ENCODE data around the gene ITGAE.

The ITGAE gene

DNA sequence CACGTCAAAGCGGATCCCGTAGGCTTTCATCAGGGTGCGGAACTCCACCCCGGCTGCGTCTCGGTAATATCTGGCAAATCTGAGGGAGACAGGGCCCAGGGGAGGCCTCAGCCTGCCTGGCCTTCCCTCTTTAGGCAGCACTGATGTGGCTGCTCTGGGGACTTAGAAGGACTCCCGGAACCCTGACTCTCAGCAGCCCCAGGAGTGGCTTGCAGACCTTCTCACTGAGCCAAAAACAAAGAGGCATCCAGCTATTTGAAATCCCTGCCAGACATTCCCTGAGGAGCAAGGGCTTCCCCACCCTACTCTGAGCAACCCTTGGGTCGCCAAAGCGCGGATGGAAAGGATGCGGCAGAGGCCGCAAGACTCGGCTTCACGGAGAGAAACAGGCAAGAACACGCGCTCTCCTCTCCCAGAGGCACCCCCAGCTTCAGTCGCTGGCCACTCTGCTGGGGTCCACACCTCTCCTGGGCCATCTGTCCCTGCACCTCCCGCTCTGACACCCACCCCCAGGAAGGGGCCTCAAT lies 112.9 kb downstream of the ITGAE start:
- H3K4me3 ChIP-seq (ENCODE audit: low read depth, low read length): no peak overlapping the region
- TF ChIP-seq, protein P1, sequence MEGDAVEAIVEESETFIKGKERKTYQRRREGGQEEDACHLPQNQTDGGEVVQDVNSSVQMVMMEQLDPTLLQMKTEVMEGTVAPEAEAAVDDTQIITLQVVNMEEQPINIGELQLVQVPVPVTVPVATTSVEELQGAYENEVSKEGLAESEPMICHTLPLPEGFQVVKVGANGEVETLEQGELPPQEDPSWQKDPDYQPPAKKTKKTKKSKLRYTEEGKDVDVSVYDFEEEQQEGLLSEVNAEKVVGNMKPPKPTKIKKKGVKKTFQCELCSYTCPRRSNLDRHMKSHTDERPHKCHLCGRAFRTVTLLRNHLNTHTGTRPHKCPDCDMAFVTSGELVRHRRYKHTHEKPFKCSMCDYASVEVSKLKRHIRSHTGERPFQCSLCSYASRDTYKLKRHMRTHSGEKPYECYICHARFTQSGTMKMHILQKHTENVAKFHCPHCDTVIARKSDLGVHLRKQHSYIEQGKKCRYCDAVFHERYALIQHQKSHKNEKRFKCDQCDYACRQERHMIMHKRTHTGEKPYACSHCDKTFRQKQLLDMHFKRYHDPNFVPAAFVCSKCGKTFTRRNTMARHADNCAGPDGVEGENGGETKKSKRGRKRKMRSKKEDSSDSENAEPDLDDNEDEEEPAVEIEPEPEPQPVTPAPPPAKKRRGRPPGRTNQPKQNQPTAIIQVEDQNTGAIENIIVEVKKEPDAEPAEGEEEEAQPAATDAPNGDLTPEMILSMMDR (IDR thresholded peaks at IDR 0.05; ENCODE audit: borderline replicate concordance, insufficient read depth, low read depth, low read length): no peak

DNA sequence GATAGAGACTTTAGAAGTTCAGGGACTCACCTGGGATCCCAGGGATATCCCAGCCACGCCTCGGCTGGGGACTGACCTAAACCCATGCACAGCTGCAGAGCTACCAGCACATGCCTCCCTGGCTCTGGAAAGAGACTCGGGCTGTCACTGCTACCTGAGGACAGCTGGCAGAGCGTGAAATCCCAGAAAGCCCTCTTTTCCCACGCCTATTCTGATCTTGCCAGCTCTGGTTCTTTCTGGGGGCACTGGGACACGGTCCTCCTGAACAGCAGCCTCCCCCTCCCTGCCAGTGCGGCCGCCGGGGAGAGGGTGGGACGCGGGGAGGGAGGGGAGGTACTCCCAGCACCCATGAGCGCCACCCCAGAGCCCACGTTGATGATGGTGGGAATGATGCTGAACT lies 115.8 kb downstream of the ITGAE start:
- no peak overlapping the region for H3K4me3 ChIP-seq (ENCODE audit: low read depth, low read length)
- TF ChIP-seq, protein P1 (IDR thresholded peaks at IDR 0.05; ENCODE audit: borderline replicate concordance, insufficient read depth, low read depth, low read length): no peak

DNA sequence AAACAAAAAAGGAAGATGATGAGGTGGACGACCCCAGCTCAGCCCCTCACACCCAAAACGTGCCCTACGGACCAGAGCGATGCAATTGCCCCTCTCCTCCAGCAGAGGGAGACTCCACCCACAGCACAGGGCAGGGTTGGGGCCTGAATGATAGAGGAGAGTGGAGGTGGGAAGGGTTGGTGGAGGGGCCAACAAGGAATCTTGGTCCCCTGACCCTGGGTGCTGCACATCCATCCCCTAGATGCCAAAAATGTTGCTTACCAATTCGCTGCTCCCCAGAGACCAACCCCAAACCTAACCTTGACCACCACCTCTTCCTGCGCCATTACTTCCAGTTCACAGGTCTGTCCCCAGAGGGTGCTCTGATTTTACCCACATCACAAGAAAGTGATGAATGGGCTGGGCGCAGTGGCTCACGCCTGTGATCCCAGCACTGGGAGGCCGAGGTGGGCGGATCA lies 117.9 kb downstream of the ITGAE start:
- TF ChIP-seq, protein P1 (IDR thresholded peaks at IDR 0.05; ENCODE audit: borderline replicate concordance, insufficient read depth, low read depth, low read length): peak; percentile 98
- H3K4me3 ChIP-seq (ENCODE audit: low read depth, low read length): no peak overlapping the region

DNA sequence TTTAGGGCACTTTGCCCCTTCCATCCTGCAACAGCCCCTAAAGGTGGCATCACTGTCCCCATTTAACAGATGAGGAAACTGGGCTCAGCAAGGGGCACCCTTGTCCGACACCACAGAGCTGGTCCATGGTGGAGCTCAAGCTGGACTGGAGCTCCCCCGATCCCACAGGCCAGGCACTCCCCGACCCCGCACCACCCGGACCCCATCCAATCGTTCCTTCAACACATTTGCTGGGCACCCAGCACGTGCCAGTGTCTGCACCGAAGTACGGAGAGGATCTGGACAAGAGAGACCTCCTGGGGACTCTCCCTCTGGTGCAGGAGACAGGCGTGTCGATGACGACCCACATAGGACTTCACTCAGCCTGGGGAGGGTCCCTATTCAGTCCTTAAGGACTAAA lies 119.0 kb downstream of the ITGAE start:
- TF ChIP-seq, protein P1 (IDR thresholded peaks at IDR 0.05; ENCODE audit: borderline replicate concordance, insufficient read depth, low read depth, low read length): no peak

GRCh38 chr17:3681565-3681964 lies 119.4 kb downstream of the ITGAE start:
- no peak overlapping the region for H3K4me3 ChIP-seq (ENCODE audit: low read depth, low read length)
- TF ChIP-seq, protein P1 (IDR thresholded peaks at IDR 0.05; ENCODE audit: borderline replicate concordance, insufficient read depth, low read depth, low read length): no peak

More for the DNA sequence above, 119.0 kb downstream of the ITGAE start:
- H3K4me3 ChIP-seq (ENCODE audit: low read depth, low read length): no peak overlapping the region

DNA sequence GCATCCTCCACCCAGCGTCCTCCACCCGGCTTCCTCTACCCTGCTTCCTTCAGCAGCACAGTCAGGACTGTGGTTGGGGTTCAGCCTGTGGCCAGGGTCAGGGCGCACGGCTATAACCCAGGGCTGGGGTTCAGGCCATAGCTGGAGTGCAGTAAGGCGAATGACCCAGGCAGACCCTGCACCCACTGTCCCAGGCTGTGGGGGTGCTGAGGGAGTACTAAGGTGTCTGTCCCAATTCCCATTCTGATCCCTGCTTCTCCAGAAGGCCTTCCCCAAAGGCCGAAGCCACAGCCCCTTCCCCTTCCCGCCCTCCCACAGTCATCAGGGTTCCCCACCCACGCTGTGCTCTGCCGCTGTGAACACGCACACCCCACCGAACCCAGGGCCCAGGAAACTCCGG lies 119.9 kb downstream of the ITGAE start:
- TF ChIP-seq, protein P1 (IDR thresholded peaks at IDR 0.05; ENCODE audit: borderline replicate concordance, insufficient read depth, low read depth, low read length): no peak
- no peak overlapping the region for H3K4me3 ChIP-seq (ENCODE audit: low read depth, low read length)

DNA sequence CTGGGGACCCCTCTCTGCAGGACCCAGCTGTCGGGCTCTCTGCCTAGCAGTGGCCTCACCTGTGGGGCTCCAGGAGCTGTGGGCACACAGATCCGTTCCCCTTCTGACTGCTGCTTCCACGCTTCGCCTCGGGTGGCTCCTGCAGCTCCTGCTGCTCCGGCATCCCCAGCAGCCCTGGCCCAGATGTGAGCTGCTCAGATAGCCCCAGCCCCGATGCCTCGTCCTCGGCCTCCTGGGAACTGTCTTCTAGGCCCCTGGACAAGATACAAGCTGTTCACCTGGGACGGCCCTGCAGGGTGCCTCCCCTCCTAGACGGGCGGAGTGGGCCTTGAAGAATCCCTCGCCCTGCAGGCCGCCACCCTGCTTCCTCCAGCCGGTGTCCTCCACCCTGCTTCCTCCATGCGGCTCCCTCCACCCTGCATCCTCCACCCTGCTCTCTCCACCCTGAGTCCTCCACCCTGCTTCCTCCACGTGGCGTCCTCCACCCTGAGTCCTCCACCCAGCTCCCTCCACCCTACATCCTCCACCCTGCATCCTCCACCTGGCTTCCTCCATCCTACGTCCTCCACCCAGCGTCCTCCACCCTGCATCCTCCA lies 121.4 kb downstream of the ITGAE start:
- H3K4me3 ChIP-seq (ENCODE audit: low read depth, low read length): no peak overlapping the region
- TF ChIP-seq, protein P1 (IDR thresholded peaks at IDR 0.05; ENCODE audit: borderline replicate concordance, insufficient read depth, low read depth, low read length): no peak

All from GM12875 (cell line).